ENCODE results near the gene SLC15A1.

DNA sequence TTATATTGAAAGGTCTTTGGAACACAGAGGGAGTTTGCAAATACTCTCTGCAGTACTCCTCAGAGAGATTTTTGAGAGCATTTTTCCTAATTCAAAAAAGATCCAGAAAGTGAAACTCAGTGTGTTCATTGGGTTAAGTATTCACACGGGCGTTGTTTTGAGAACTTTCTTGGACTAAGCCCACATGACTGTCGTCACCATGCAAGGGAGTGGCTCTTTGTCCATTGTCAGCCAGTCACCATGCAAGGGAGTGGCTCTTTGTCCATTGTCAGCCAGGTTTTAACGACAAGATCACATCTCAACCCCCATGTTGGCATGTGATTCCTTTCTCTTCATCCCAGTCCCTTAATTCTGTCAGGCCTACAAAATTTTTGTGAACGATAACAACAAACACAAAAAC, 94.3 kb downstream of the SLC15A1 start:
- TF ChIP-seq, protein P1, sequence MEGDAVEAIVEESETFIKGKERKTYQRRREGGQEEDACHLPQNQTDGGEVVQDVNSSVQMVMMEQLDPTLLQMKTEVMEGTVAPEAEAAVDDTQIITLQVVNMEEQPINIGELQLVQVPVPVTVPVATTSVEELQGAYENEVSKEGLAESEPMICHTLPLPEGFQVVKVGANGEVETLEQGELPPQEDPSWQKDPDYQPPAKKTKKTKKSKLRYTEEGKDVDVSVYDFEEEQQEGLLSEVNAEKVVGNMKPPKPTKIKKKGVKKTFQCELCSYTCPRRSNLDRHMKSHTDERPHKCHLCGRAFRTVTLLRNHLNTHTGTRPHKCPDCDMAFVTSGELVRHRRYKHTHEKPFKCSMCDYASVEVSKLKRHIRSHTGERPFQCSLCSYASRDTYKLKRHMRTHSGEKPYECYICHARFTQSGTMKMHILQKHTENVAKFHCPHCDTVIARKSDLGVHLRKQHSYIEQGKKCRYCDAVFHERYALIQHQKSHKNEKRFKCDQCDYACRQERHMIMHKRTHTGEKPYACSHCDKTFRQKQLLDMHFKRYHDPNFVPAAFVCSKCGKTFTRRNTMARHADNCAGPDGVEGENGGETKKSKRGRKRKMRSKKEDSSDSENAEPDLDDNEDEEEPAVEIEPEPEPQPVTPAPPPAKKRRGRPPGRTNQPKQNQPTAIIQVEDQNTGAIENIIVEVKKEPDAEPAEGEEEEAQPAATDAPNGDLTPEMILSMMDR (IDR thresholded peaks at IDR 0.05; ENCODE audit: low read length), result no peak
- TF ChIP-seq EZH2 (optimal IDR thresholded peaks at IDR 0.05; ENCODE audit: low read depth, low read length), result no peak

All from MM.1S (cell line).